NCI-H1436 treated with DMSO at 0.1 percent for 48 hours (cell line): ENCODE measurements around the gene C10orf143.
"Not testable (repeated sequence)": the region's sequence is repeated elsewhere in the genome, so short reads cannot be mapped to it uniquely, and the experiment has no call there.

Experiments used
- DNase-seq: peaks from one replicate; lab custom pipeline; 2025; lab: John Stamatoyannopoulos, UW

C10orf143 gene

GRCh38 chr10:130029209-130029608, 81.4 kb downstream of the C10orf143 start:
- DNase-seq = no peak

GRCh38 chr10:130028465-130028819, 82.2 kb downstream of the C10orf143 start:
- DNase-seq = no peak

GRCh38 chr10:130027716-130028464, 82.7 kb downstream of the C10orf143 start:
- no peak for DNase-seq

- DNase-seq = no peak
Measured at GRCh38 chr10:130026670-130027456, 83.8 kb downstream of the C10orf143 start.

- DNase-seq = no peak
Measured at GRCh38 chr10:130025811-130026485, 84.7 kb downstream of the C10orf143 start.

- DNase-seq = no peak
Measured at GRCh38 chr10:130025326-130025725, 85.3 kb downstream of the C10orf143 start.

GRCh38 chr10:130024779-130025325, 85.8 kb downstream of the C10orf143 start:
- DNase-seq = no peak

GRCh38 chr10:130024326-130024725, 86.3 kb downstream of the C10orf143 start:
- not testable (repeated sequence) for DNase-seq

GRCh38 chr10:130023454-130024230, 87.0 kb downstream of the C10orf143 start:
- no peak for DNase-seq

GRCh38 chr10:130022511-130023299, 87.9 kb downstream of the C10orf143 start:
- no peak for DNase-seq

- DNase-seq = no peak
Measured at GRCh38 chr10:130022086-130022485, 88.5 kb downstream of the C10orf143 start.

GRCh38 chr10:130021383-130021950, 89.2 kb downstream of the C10orf143 start:
- DNase-seq = no peak

- no peak for DNase-seq
Measured at GRCh38 chr10:130020651-130021382, 89.8 kb downstream of the C10orf143 start.

GRCh38 chr10:130018730-130019185, 91.9 kb downstream of the C10orf143 start:
- DNase-seq = no peak

- no peak for DNase-seq
Measured at GRCh38 chr10:130018265-130018664, 92.4 kb downstream of the C10orf143 start.

- no peak for DNase-seq
Measured at GRCh38 chr10:130017631-130018022, 93.0 kb downstream of the C10orf143 start.

- no peak for DNase-seq
Measured at GRCh38 chr10:130016993-130017630, 93.5 kb downstream of the C10orf143 start.

GRCh38 chr10:130016095-130016494, 94.5 kb downstream of the C10orf143 start:
- DNase-seq = no peak

- no peak for DNase-seq
Measured at GRCh38 chr10:130015075-130015695, 95.4 kb downstream of the C10orf143 start.
